ENCODE results near the gene SMAP1. TPM values are rescaled to one million over a fixed set of nuclear protein-coding genes. Genes with fewer than 3 reads are reported as not detected.

Gene SMAP1
- total RNA-seq, 1 experiment from 2014 or later, result 36.1 TPM

DNA sequence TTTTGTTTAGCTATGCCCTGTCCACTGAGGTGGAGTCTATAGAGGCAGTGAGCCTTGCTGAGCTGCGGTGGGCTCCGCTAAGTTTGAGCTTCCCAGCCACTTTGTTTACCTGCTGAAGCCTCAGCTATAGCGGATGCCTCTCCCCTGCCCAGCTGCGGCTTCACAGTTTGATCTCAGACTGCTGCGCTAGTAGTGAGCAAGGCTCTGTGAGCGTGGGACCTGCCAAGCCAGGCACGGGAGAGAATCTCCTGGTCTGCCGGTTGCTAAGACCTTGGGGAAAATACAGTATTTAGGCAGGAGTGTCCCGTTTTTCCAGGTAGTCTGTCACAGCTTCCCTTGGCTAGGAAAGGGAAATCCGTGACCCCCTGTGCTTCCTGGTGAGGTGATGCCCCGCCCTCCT lies 138.4 kb downstream of the SMAP1 start:
- ChIA-PET CTCF (no interaction called here), POLR2A (no interaction called here)
- H3K4me3 ChIP-seq (ENCODE audit: low read depth, low read length), result no peak overlapping the region
- no TSS peak for BruUV-seq (replicated peaks)
- no peak overlapping the region for H3K27ac Mint-ChIP-seq (ENCODE audit: unreplicated experiment)
- H3K4me1 Mint-ChIP-seq (ENCODE audit: low read depth, unreplicated experiment), result no peaks in the 10 kb centered on the region
- H3K36me3 ChIP-seq (ENCODE audit: control insufficient read depth, insufficient read depth, low read length), result no peaks in the 10 kb centered on the region
- no peaks in the 10 kb centered on the region for H3K4me1 ChIP-seq
- H3K9me3 Mint-ChIP-seq (ENCODE audit: unreplicated experiment), result peaks cover 14% of the 10 kb centered on the region
- TF ChIP-seq, protein P1, sequence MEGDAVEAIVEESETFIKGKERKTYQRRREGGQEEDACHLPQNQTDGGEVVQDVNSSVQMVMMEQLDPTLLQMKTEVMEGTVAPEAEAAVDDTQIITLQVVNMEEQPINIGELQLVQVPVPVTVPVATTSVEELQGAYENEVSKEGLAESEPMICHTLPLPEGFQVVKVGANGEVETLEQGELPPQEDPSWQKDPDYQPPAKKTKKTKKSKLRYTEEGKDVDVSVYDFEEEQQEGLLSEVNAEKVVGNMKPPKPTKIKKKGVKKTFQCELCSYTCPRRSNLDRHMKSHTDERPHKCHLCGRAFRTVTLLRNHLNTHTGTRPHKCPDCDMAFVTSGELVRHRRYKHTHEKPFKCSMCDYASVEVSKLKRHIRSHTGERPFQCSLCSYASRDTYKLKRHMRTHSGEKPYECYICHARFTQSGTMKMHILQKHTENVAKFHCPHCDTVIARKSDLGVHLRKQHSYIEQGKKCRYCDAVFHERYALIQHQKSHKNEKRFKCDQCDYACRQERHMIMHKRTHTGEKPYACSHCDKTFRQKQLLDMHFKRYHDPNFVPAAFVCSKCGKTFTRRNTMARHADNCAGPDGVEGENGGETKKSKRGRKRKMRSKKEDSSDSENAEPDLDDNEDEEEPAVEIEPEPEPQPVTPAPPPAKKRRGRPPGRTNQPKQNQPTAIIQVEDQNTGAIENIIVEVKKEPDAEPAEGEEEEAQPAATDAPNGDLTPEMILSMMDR (IDR thresholded peaks at IDR 0.05; ENCODE audit: insufficient read depth in 1 of 2, low read depth in 1 of 2, low read length in 1 of 2, severe bottlenecking in 1 of 2, unreplicated experiment in 1 of 2), result no peak
- H3K4me3 Mint-ChIP-seq (ENCODE audit: unreplicated experiment), result no peak overlapping the region
- intact Hi-C loops (cut with micrococcal nuclease; ENCODE audit: unreplicated experiment), result no loop called here
- H3K9me3 ChIP-seq, result no peaks in the 10 kb centered on the region
- H3K27me3 ChIP-seq (replicated peaks; ENCODE audit: control insufficient read depth, insufficient read depth, low read length), result no peaks in the 10 kb centered on the region
- H3K36me3 Mint-ChIP-seq (ENCODE audit: insufficient read depth, unreplicated experiment), result no peaks in the 10 kb centered on the region
- no peaks in the 10 kb centered on the region for H3K27me3 Mint-ChIP-seq (ENCODE audit: insufficient read depth, unreplicated experiment)
- no peak for DNase-seq

DNA sequence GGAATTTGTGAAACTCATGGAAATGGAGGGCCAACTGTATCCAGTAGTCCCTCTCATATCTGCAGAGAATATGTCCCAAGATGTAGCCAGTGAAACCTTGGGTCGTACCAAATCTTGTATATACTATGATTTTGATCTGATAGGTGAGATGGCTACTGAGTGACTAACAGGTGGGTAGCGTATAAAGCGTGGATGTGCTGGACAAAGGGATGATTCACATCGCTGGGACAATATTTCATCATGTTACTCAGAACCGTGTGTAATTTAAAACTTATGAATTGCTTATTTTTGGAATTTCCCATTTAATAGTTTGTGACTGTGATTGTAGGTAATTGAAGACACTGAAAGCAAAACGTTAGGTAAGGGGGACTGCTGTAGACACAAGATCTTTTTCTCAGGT lies 144.1 kb downstream of the SMAP1 start:
- no peaks in the 10 kb centered on the region for H3K36me3 ChIP-seq (ENCODE audit: control insufficient read depth, insufficient read depth, low read length)
- ChIA-PET POLR2A (no interaction called here), CTCF (no interaction called here)
- no peak overlapping the region for H3K4me3 Mint-ChIP-seq (ENCODE audit: unreplicated experiment)
- H3K4me3 ChIP-seq (ENCODE audit: low read depth, low read length), result no peak overlapping the region
- TF ChIP-seq, protein P1 (IDR thresholded peaks at IDR 0.05; ENCODE audit: insufficient read depth in 1 of 2, low read depth in 1 of 2, low read length in 1 of 2, severe bottlenecking in 1 of 2, unreplicated experiment in 1 of 2), result no peak
- no peak overlapping the region for H3K27ac Mint-ChIP-seq (ENCODE audit: unreplicated experiment)
- no peaks in the 10 kb centered on the region for H3K4me1 Mint-ChIP-seq (ENCODE audit: low read depth, unreplicated experiment)
- H3K27me3 ChIP-seq (replicated peaks; ENCODE audit: control insufficient read depth, insufficient read depth, low read length), result no peaks in the 10 kb centered on the region
- H3K9me3 ChIP-seq, result no peaks in the 10 kb centered on the region
- H3K4me1 ChIP-seq, result no peaks in the 10 kb centered on the region
- intact Hi-C loops (cut with micrococcal nuclease; ENCODE audit: unreplicated experiment), result no loop called here
- no peaks in the 10 kb centered on the region for H3K36me3 Mint-ChIP-seq (ENCODE audit: insufficient read depth, unreplicated experiment)
- H3K27me3 Mint-ChIP-seq (ENCODE audit: insufficient read depth, unreplicated experiment), result no peaks in the 10 kb centered on the region
- H3K9me3 Mint-ChIP-seq (ENCODE audit: unreplicated experiment), result no peaks in the 10 kb centered on the region
- no peak for DNase-seq
- BruUV-seq (replicated peaks), result no TSS peak

GRCh38 chr6:70813885-70814284 lies 146.2 kb downstream of the SMAP1 start:
- POLR2A ChIA-PET, result no interaction called here
- Histone ChIP-seq H3K27me3 (replicated peaks; ENCODE audit: control insufficient read depth, insufficient read depth, low read length) (no peaks in the 10 kb centered on the region), H3K4me1 (no peaks in the 10 kb centered on the region), H3K9me3 (no peaks in the 10 kb centered on the region), H3K4me3 (ENCODE audit: low read depth, low read length) (no peak overlapping the region), H3K36me3 (ENCODE audit: control insufficient read depth, insufficient read depth, low read length) (no peaks in the 10 kb centered on the region)
- H3K36me3 Mint-ChIP-seq (ENCODE audit: insufficient read depth, unreplicated experiment), result no peaks in the 10 kb centered on the region
- no peaks in the 10 kb centered on the region for H3K9me3 Mint-ChIP-seq (ENCODE audit: unreplicated experiment)
- no TSS peak for BruUV-seq (replicated peaks)
- intact Hi-C loops (cut with micrococcal nuclease; ENCODE audit: unreplicated experiment), result no loop called here
- CTCF ChIA-PET, result no interaction called here
- DNase-seq, result no peak
- H3K27ac Mint-ChIP-seq (ENCODE audit: unreplicated experiment), result no peak overlapping the region
- no peaks in the 10 kb centered on the region for H3K4me1 Mint-ChIP-seq (ENCODE audit: low read depth, unreplicated experiment)
- H3K4me3 Mint-ChIP-seq (ENCODE audit: unreplicated experiment), result no peak overlapping the region
- no peaks in the 10 kb centered on the region for H3K27me3 Mint-ChIP-seq (ENCODE audit: insufficient read depth, unreplicated experiment)
- TF ChIP-seq, protein P1 (IDR thresholded peaks at IDR 0.05; ENCODE audit: insufficient read depth in 1 of 2, low read depth in 1 of 2, low read length in 1 of 2, severe bottlenecking in 1 of 2, unreplicated experiment in 1 of 2), result no peak

All from Caco-2 (cell line).